CD14-positive monocyte (primary cell): ENCODE results near the gene TPMT. TPM values are rescaled to one million over a fixed set of nuclear protein-coding genes. Genes with fewer than 3 reads are reported as not detected.

Experiments
- DNase-seq, 3 donors: peaks; one replicate each; pipeline ENCODE4 v3.0.0-alpha.2; 2011 to 2022
- H2AFZ ChIP-seq: 2 replicates; pipeline ENCODE4 v1.6.0; 2012; ENCODE audit warnings: mild to moderate bottlenecking, low read depth, low read length, inconsistent platforms; ENCODE audit not compliant: insufficient read depth, poor library complexity, severe bottlenecking
- H3K27ac ChIP-seq, 2 donors: 1 replicate in 1 of 2; 2 replicates in 1 of 2; pipeline ENCODE4 v1.5.1; 2012 to 2013; ENCODE audit warnings: low read length in 2 of 2, control low read depth in 1 of 2, inconsistent platforms in 1 of 2, low read depth in 1 of 2, mild to moderate bottlenecking in 1 of 2
- H3K27me3 ChIP-seq, 2 donors: one replicate each; pipeline versions ENCODE4 v1.6.0 to v1.6.1; 2011 to 2013; ENCODE audit warnings: low read length in 2 of 2; ENCODE audit not compliant: control insufficient read depth in 2 of 2, insufficient read depth in 2 of 2
- H3K36me3 ChIP-seq, 2 donors: replicated peaks in 1 of 2; 1 replicate in 1 of 2; 2 replicates in 1 of 2; pipeline versions ENCODE4 v1.5.1 to v1.6.1; 2012 to 2013; ENCODE audit warnings: low read length in 2 of 2, control low read depth in 1 of 2, inconsistent platforms in 1 of 2, mild to moderate bottlenecking in 1 of 2; ENCODE audit not compliant: insufficient read depth in 2 of 2, control insufficient read depth in 1 of 2
- H3K4me1 ChIP-seq, 2 donors: 1 replicate in 1 of 2; 2 replicates in 1 of 2; pipeline versions ENCODE4 v1.5.1 to v1.6.1; 2012 to 2013; ENCODE audit warnings: low read length in 2 of 2, control low read depth in 1 of 2, inconsistent platforms in 1 of 2, mild to moderate bottlenecking in 1 of 2, moderate library complexity in 1 of 2; ENCODE audit not compliant: insufficient read depth in 2 of 2, control insufficient read depth in 1 of 2
- H3K4me2 ChIP-seq: replicated peaks from 2 replicates; pipeline ENCODE3; 2012; ENCODE audit warnings: low read length, moderate library complexity, mild to moderate bottlenecking; ENCODE audit not compliant: poor library complexity, severe bottlenecking; ENCODE audit errors: extremely low read depth
- H3K4me3 ChIP-seq, 3 experiments: fragments of 200-600 bp in 1 of 3; sonication (generic) in 1 of 3; replicated peaks in 1 of 3; 1 replicate in 2 of 3; 2 replicates in 1 of 3; pipeline ENCODE4 v1.5.1; 2011 to 2013; ENCODE audit warnings: low read length in 3 of 3, mild to moderate bottlenecking in 3 of 3, control low read depth in 2 of 3, low read depth in 2 of 3, inconsistent platforms in 1 of 3, moderate library complexity in 1 of 3
- H3K79me2 ChIP-seq: 2 replicates; pipeline ENCODE4 v1.6.0; 2012; ENCODE audit warnings: mild to moderate bottlenecking, control low read depth, inconsistent platforms, low read length, moderate library complexity; ENCODE audit not compliant: insufficient read depth
- H3K9ac ChIP-seq: 2 replicates; pipeline ENCODE4 v1.6.0; 2017; ENCODE audit warnings: low read length, mild to moderate bottlenecking; ENCODE audit not compliant: insufficient read depth, poor library complexity, severe bottlenecking
- H3K9me3 ChIP-seq, 2 donors: replicated peaks in 1 of 2; 1 replicate in 1 of 2; 2 replicates in 1 of 2; pipeline versions ENCODE4 v1.5.1 to v1.6.1; 2012 to 2013; ENCODE audit warnings: low read length in 2 of 2, control low read depth in 1 of 2; ENCODE audit not compliant: control insufficient read depth in 1 of 2, insufficient read depth in 1 of 2
- H4K20me1 ChIP-seq: 2 replicates; pipeline ENCODE4 v1.6.0; 2012; ENCODE audit warnings: mild to moderate bottlenecking, low read length, control low read depth, moderate library complexity; ENCODE audit not compliant: insufficient read depth
- H3K27ac Mint-ChIP-seq, 7 donors: one replicate each; pipeline ENCODE4 v1.8.0; 2020; ENCODE audit warnings: mild to moderate bottlenecking in 7 of 7, mixed read lengths in 7 of 7, moderate library complexity in 6 of 7, inconsistent platforms in 2 of 7
- H3K27me3 Mint-ChIP-seq, 3 donors: one replicate each; pipeline ENCODE4 v1.8.0; 2021 to 2022; ENCODE audit warnings: low read depth in 3 of 3, mild to moderate bottlenecking in 3 of 3, mixed read lengths in 3 of 3, moderate library complexity in 3 of 3, inconsistent platforms in 1 of 3
- H3K36me3 Mint-ChIP-seq, 2 donors: one replicate each; pipeline ENCODE4 v1.8.0; 2020; ENCODE audit warnings: mixed read lengths in 2 of 2, inconsistent platforms in 1 of 2, mild to moderate bottlenecking in 1 of 2
- H3K4me1 Mint-ChIP-seq: one replicate; pipeline ENCODE4 v1.8.0; 2020; ENCODE audit warnings: mild to moderate bottlenecking, mixed read lengths
- H3K4me3 Mint-ChIP-seq, 2 donors: one replicate each; pipeline ENCODE4 v1.8.0; 2020; ENCODE audit warnings: mild to moderate bottlenecking in 2 of 2, mixed read lengths in 2 of 2, moderate library complexity in 1 of 2
- H3K9me3 Mint-ChIP-seq, 7 donors: one replicate each; pipeline ENCODE4 v1.8.0; 2020 to 2022; ENCODE audit warnings: mixed read lengths in 7 of 7, mild to moderate bottlenecking in 6 of 7, moderate library complexity in 6 of 7, inconsistent platforms in 2 of 7
- CTCF ChIP-seq: fragments of 200-600 bp; IDR thresholded peaks from one replicate; pipeline ENCODE4 v1.8.0; 2022; ENCODE audit warnings: antibody characterized with exemption, mild to moderate bottlenecking
- WGBS: methylation state at CpG from one replicate; pipeline ENCODE4 v1.1.5; 2013; ENCODE audit warnings: missing lambda C conversion rate; ENCODE audit not compliant: insufficient coverage; 5-methylcytosine and 5-hydroxymethylcytosine counted together
- intact Hi-C, 2 donors: fragments of 100-400 bp; cut with micrococcal nuclease; formaldehyde crosslinking; loops; one replicate each; pipeline versions ENCODE4 v1.15.0 to v1.15.1; 2023
- polyA plus RNA-seq, 3 donors: library from polyadenylated mRNA; depleted of rRNA in 1 of 3; unstranded in 2 of 3; stranded (reverse) in 1 of 3; fragments of 300-500 nt in 2 of 3; fragments of >200 nt in 1 of 3; fragmentation: Illumina TruSeq in 2 of 3; gene quantifications; 1 replicate in 2 of 3; 2 replicates in 1 of 3; pipeline ENCODE4 v1.2.3, GENCODE V29; 2012 to 2021

The TPMT gene
- polyA plus RNA-seq, 3 donors = 10.5 to 33.1 (median 27.5) TPM

DNA sequence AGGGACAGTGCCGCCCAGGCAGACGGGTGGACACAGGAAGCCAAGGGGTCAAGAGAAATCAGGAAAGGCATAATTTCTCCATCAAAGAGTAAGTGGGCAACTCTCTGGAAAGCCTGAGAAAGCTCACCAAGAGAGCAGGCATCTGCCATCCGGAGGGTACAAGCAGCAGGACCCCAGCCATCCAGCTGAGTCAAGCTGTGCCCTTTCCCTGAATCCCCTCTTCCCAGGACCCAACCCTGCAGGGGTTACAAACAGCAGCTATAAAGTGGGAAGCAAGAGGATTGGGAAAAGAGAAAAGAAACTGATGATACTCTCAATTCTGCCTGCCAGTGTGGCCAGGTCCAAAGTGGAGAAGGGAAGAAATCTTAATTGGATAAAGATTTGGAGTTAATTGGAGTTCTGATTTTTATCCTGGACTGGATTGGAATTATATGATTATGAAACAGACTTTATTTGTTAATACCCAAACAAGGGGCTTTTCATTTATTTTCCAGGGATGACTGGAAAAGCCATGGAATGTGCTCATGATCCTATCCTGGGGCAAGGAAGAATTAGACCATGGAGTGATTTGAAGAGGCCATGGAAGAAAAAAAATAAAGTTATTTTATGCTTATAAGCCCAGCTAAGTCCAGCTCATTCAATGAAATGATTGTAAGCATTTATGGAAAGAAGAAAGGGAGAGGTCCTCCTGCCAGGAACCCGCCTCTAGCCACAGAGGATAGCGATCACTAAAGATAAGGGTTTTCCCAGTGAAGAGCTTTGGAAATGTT, 67.3 kb downstream of the TPMT start:
- H3K4me3 Mint-ChIP-seq = no peak overlapping the region
- Histone ChIP-seq H3K4me3 (no peak overlapping the region), H3K79me2 (no peaks in the 10 kb centered on the region), H3K36me3 (no peaks in the 10 kb centered on the region), H4K20me1 (no peaks in the 10 kb centered on the region), H3K4me1 (no peaks in the 10 kb centered on the region), H3K27ac (no peak overlapping the region), H2AFZ (no peak overlapping the region), H3K9ac (no peak overlapping the region), H3K9me3 (peaks cover 0 to 7% of the 10 kb centered on the region in 2 donors), H3K4me2 (no peak overlapping the region), H3K27me3 (no peaks in the 10 kb centered on the region)
- no peak overlapping the region for H3K27ac Mint-ChIP-seq
- H3K9me3 Mint-ChIP-seq = peaks cover 0 to 14% (median 10%) of the 10 kb centered on the region in 7 donors
- peaks cover 0 to 2% (median under 1%) of the 10 kb centered on the region in 3 donors for H3K27me3 Mint-ChIP-seq
- TF ChIP-seq CTCF = no peak
- DNase-seq = no peak
- no peaks in the 10 kb centered on the region for H3K36me3 Mint-ChIP-seq
- 89% methylated on average over 2 of the region's 5 CpGs for WGBS
- intact Hi-C loops = no loop called here
- H3K4me1 Mint-ChIP-seq = no peaks in the 10 kb centered on the region

DNA sequence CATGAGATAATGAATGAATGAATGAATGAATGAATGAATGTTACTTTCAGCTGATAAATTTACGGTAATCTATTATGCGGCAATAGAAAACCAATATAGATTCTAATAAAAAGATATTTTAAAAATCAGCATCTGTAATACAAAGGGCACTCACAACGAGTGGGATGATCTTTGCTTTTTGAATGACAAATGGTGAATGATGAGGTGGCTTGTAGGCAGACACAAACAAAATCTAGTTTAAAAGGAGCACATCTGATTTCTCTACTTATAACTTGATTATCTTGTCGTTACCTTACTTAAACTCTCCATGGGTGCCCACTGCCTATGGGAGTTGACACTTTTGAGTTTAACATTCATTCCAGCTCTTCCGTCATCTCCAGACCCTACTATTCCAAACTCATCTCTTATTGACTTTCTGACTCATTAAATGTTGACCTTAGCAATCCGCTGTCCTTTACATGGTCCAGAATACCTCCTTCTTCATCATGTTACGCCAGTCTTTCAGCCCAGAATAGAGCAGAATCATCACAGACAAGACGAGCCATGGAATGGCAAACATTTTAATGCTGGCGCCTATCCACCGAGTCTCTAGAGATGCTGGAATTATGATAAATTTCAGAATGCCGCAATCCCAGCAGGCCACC, 73.7 kb downstream of the TPMT start:
- no peak overlapping the region for H3K9ac ChIP-seq
- no peak overlapping the region for H3K4me2 ChIP-seq
- intact Hi-C loops = no loop called here
- H3K27ac Mint-ChIP-seq = no peak overlapping the region
- H3K36me3 Mint-ChIP-seq = no peaks in the 10 kb centered on the region
- H3K27ac ChIP-seq = no peak overlapping the region
- TF ChIP-seq CTCF = no peak
- no peak overlapping the region for H3K4me3 Mint-ChIP-seq
- no peak overlapping the region for H3K4me3 ChIP-seq
- peaks cover 4% of the 10 kb centered on the region for H3K4me1 Mint-ChIP-seq
- H3K36me3 ChIP-seq = no peaks in the 10 kb centered on the region
- H3K9me3 ChIP-seq = no peaks in the 10 kb centered on the region
- H3K9me3 Mint-ChIP-seq = peaks cover 0 to 8% (median 3%) of the 10 kb centered on the region in 7 donors
- H3K4me1 ChIP-seq = no peaks in the 10 kb centered on the region
- no peak overlapping the region for H2AFZ ChIP-seq
- H3K27me3 Mint-ChIP-seq = peaks cover 0 to 4% (median 2%) of the 10 kb centered on the region in 3 donors
- no peaks in the 10 kb centered on the region for H4K20me1 ChIP-seq
- no peak for DNase-seq
- 96% methylated on average over 5 of the region's 11 CpGs for WGBS
- H3K27me3 ChIP-seq = no peaks in the 10 kb centered on the region
- H3K79me2 ChIP-seq = no peaks in the 10 kb centered on the region
